Pulmonary artery endothelial cell (primary cell): Measurements from ENCODE around the gene KNTC1. TPM values are rescaled to one million over a fixed set of nuclear protein-coding genes. Genes with fewer than 3 reads are reported as not detected.
"Not testable (repeated sequence)": the region's sequence is repeated elsewhere in the genome, so short reads cannot be mapped to it uniquely, and the experiment has no call there.

Source experiments
- DNase-seq: peaks from one replicate; pipeline ENCODE4 v3.0.0-alpha.2; 2011; ENCODE audit warnings: low read depth, low spot score
- total RNA-seq: library from RNA; depleted of rRNA; stranded (reverse); fragments of >200 nt; gene quantifications from 2 replicates; pipeline ENCODE4 v1.2.3, GENCODE V29; 2014

The KNTC1 gene, protein sequence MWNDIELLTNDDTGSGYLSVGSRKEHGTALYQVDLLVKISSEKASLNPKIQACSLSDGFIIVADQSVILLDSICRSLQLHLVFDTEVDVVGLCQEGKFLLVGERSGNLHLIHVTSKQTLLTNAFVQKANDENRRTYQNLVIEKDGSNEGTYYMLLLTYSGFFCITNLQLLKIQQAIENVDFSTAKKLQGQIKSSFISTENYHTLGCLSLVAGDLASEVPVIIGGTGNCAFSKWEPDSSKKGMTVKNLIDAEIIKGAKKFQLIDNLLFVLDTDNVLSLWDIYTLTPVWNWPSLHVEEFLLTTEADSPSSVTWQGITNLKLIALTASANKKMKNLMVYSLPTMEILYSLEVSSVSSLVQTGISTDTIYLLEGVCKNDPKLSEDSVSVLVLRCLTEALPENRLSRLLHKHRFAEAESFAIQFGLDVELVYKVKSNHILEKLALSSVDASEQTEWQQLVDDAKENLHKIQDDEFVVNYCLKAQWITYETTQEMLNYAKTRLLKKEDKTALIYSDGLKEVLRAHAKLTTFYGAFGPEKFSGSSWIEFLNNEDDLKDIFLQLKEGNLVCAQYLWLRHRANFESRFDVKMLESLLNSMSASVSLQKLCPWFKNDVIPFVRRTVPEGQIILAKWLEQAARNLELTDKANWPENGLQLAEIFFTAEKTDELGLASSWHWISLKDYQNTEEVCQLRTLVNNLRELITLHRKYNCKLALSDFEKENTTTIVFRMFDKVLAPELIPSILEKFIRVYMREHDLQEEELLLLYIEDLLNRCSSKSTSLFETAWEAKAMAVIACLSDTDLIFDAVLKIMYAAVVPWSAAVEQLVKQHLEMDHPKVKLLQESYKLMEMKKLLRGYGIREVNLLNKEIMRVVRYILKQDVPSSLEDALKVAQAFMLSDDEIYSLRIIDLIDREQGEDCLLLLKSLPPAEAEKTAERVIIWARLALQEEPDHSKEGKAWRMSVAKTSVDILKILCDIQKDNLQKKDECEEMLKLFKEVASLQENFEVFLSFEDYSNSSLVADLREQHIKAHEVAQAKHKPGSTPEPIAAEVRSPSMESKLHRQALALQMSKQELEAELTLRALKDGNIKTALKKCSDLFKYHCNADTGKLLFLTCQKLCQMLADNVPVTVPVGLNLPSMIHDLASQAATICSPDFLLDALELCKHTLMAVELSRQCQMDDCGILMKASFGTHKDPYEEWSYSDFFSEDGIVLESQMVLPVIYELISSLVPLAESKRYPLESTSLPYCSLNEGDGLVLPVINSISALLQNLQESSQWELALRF (N-terminal part only)
- total RNA-seq, result 25.7 and 42.4 TPM in 2 replicates

DNA sequence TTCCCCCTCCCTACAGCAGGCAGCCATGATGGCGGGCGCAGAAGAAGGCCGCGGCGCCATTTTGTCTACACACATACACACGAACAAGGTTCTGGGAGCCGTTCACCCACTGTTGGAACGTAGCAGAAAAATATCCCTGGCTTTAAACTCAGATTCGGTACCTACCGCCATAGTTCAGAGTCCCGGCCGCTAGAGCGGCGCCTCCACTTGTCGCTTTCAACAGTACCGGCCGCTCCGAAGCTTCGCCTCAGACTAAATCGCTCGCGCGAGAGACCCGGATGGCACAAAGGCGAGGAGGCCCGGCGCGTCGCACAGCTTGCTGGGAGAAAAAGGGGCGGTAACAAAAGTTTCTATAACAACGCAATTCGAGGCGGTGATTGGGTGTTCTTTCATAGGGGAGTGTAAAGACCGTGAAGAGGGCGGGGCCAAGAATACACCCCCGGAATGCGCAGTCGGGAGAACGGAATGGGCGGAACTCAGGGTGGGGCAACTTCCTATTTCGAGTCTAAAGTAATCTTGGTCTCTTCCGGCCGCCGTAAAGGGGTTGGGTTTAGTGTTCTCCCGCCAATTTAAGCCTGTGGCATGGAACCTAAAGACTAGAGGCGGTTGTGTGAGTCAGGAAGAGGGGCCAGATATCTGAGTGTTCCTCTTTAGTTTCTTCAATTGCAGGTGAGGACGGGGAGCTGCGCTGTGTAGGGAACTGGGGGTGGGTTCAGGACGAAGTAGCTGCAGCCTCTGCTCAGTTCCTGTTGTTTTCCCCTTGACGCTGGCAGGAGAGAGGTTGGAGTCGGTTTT is at the start of gene KNTC1, which contains the start of gene RSRC2:
TSS of gene KNTC1 (plus strand) at position 567 of the 795 bp plus-strand sequence. CDS start 2,815 bp downstream, outside the sequence.
TSS of gene RSRC2 (minus strand) at position 254 of the 795 bp plus-strand sequence. CDS start at position 171, 83 bp downstream.
- peak; percentile 98 for DNase-seq

DNA sequence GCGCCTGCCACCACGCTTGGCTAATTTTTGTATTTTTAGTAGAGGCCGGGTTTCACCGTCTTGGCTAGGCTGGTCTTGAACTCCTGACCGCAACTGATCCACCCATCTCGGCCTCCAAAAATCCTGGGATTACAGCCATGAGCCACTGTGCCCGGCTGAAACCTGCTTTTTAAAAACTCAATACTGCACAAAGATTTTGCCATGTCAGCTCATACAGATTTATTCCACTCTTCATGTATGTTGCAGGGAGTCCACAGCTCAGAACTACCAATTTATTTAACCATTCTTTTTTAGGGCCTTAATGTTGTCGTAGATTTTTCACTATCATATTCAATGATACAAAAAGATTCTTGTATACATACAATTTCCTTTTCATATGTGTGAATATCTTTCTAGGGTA is 46.3 kb upstream of the KNTC1 start:
- no peak for DNase-seq

DNA sequence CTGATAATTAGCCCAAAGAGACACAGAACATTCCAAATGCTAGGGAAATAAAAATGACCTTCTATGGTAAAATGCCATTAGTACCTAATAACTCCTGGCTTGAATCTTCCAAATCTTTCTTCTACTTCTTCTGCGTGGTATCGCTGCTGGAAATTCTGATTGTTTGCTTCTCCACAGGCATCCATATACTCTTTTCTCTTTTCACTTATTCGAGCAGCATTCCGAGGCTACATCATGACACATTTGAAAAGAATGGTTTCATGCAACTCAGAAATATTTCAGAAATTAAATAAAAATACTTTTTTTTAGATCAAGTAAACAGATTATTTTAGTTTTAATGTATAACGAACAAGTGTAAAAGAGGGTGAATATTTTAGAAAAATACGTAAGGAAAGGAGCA is 45.2 kb upstream of the KNTC1 start:
- DNase-seq, result no peak

DNA sequence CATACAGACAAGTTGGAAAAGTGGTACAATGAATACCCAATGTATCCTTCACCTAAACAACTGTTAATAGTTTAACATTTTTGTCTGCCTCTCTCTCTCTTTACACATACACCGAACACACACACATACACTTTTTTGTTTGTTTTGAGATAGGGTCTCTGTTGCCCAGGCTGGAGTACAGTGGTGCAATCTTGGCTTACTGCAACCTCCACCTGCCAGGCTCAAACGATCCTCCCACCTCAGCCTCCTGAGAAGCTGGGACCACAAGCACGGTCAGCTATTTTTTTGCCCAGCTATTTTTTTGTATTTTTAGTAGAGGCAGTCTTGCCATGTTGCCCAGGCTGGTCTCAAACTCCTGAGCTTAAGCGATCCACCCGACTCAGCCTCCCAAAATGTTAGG is 43.1 kb upstream of the KNTC1 start:
- no peak for DNase-seq

DNA sequence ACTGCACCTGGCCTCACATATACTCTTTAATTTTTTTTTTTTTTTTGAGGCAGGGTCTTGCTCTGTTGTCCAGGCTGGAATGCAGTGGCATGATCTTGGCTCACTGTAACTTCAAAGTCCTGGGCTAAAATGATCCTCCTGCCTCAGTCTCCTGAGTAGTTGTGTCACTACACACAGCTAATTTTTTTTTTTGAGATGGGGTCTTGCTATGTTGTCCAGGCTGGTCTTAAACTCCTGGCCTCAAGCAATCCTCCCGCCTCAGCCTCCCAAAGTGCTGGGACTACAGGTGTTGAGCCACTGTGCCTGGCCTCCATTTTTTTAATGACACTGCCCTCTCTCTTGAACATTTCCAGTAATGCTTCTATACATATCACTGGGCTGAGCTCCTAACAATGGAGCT is 42.7 kb upstream of the KNTC1 start:
- DNase-seq, result not testable (repeated sequence)

DNA sequence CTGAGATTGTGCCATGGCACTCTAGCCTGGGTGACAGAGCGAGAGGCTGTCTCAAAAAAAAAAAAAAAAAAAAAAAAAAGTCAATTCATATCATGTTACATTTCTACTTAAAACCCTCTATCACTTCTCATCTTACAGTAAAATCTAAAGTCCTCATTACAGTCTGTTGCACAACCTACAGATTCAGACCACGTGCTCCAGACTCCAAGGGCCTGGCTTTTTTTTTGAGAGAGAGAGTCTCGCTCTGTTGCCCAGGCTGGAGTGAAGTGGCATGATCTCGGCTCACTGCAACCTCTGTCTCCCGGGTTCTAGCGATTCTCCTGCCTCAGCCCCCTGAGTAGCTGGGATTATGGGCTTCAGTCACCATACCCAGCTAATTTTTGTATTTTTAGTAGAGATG is 40.7 kb upstream of the KNTC1 start:
- not testable (repeated sequence) for DNase-seq

DNA sequence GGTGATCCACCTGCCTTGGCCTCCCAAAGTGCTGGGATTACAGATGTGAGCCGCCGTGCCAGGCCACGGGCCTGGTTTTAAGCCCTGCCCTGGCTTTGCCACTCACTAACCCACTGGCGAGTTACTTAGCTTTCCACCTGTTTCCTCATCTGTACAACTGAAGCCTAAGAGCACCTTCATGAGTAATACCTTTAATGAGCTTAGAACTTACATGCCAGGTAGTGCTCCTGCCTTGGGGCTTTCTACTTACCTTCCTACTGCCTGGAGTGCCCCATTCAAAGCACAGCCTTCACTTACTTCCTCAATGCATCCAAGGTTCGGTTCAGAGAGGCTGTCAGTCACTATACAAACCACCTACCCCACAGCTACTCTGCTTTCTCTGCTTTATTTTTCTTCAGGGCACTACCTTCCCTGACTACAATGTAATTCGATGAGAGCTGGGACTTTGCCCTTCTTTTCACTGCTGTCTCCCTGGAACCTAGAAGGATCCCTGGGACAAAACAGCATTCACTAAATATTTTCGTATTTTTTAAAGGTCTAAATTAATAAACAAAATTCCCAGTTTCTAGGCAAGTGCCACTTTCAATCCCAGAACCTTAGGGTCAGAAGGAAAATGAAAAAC is 40.1 kb upstream of the KNTC1 start:
- no peak for DNase-seq

DNA sequence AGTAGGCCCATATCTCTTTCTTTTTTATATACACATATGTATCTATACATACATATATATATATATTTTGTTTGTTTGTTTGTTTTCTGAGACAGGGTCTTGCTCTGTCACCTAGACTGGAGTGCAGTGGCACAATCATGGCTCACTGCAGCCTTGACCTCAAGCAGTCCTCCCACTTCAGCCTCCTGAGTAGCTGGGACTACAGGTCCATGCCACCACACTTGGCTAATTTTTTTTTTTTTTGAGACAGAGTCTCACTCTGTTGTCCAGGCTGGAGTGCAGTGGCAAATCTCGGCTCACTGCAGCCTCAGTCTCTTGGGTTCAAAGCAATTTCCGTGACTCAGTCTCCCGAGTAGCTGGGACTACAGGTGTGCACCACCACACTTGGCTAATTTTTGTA is 39.2 kb upstream of the KNTC1 start:
- DNase-seq, result not testable (repeated sequence)

DNA sequence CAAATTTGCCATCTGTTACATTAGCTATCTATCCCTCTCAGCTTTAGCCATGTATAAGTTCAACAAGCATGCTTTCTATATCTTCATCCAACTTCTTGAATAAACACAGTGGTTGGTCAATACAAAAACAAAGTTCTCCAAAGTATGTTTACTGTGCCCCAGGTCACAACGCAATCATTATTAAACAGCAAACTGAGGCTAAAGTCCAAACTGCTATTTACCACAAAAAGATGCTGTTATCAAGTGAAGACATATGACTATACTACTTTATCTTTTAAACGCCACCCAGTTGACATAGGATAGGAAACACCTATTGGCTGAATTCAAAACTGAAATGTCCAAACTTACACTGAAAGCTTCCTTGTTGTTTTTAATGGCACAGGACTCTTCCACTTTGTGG is 38.0 kb upstream of the KNTC1 start:
- no peak for DNase-seq

DNA sequence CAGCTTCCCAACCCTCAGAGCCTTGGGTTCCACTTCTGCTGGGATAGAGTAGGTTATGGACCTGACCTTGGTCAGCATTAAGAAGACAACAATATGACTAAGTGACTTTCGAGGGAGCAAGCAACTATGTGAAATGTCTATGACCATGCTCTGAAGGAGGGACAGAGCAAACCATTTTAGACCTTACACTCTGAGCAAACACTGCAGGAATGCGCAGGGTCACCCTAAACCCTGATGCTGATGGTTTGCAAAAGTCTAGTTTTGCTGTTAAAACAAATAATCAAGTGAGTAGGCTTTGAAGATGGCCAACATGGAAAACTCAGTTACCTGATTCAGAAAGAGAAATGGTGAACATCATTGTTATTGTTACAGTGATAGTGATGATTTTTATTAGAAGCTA is 35.1 kb upstream of the KNTC1 start:
- DNase-seq, result no peak

DNA sequence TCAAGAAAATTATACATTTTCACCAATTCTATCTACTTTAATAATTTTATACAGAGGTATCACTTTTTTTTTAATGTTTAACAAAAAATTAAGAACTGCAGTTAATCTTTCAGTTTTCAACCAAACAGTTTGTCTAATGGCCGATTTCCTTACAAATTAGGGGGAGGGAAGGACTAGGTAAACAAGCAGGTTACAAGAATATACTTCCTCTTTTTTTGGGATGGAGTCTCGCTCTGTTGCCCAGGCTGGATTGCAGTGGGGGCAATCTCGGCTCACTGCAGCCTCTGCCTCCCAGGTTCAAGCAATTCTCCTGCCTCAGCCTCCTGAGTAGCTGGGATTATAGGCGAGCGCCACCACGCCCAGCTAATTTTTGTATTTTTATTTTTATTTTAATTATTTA is 33.8 kb upstream of the KNTC1 start:
- not testable (repeated sequence) for DNase-seq

DNA sequence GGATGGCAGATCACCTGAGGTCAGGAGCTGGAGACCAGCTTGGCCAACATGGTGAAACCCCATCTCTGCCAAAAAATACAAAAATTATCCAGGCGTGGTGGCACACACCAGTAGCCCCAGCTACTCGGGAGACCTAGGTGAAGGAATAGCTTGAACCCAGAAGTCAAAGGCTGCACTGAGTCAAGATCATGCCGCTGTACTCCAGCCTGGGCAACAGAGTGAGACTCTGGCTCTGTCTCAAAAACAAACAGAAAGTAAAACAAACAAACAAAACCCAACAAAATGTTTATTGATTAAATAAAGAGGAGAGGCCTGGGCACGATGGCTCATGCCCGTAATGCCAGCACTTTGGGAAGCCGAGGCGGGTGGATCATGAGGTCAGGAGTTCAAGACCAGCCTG is 31.8 kb upstream of the KNTC1 start:
- DNase-seq, result no peak

DNA sequence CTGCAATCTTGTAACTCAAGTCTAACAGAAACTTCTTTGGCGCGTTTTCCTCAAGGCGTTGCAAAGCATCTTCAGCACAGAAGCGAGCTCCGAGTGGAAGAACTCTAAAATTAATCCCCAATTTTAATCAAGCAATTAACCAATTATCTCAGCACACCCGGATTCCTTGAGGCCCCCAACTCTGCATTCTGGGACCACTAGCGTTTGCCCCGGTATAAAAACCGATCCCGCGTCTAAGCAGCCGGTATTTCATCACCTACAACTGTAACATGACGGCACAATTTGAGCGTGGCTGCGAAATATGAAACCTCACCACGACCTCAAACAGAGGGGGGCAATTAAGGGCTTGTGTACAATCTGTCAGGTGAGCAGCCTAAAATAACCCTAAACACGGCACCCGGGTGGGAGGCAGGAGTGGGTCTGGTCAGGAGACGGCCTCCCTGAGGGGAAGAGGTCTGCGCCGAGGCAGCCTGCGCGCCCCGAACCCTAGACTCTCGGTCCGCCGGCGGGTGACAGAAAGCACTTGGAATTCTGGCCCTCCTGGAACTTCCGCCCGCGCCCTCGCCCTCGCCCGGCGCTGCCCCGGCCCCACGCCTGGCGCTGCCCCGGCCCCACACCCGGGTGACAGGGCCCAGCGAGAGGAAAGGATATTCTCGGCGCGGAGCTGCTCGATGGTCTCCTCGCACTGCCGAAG is 26.9 kb upstream of the KNTC1 start:
- DNase-seq, result no peak

DNA sequence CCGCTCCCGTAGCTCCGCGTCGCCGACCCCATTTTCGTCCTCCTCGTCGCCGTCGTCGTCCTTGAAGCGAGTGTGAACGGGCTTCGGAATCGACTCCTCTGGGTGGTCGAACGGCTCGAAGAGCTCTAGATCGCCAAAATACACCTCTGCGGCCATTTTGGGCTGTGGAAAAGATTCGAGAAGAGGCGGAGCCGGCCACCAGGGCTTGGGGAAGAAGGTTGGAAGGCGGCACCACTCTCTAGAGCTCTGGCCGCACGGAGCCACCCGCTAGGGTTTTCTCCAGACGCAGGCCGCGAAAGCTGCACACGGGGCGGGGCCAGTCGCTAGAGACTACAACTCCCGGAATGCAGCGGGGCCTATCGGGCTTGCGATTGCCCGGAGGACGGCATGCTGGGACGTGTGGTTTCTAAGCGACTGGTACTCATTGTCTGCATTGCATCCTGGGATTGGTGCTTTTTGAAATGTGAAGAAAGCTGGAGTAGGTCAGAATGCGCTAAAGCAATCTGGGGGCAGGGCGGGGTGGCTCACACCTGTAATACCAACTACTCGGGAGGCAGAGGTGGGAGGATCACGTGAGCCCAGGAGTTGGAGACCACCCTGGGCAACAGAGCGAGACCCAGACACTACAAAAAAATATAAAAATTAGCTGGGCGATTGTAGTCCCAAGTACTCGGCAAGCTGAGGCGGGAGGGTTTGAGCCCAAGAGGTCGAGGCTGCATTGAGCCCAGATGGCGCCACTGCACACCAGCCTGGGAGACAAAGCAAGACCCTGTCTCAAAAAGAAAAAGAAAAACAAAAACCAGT is 26.2 kb upstream of the KNTC1 start, which contains the start of gene ZCCHC8:
TSS of gene ZCCHC8 (minus strand) at position 248 of the 804 bp plus-strand sequence. CDS start at position 156, 92 bp downstream.
- peak; percentile 90 for DNase-seq

DNA sequence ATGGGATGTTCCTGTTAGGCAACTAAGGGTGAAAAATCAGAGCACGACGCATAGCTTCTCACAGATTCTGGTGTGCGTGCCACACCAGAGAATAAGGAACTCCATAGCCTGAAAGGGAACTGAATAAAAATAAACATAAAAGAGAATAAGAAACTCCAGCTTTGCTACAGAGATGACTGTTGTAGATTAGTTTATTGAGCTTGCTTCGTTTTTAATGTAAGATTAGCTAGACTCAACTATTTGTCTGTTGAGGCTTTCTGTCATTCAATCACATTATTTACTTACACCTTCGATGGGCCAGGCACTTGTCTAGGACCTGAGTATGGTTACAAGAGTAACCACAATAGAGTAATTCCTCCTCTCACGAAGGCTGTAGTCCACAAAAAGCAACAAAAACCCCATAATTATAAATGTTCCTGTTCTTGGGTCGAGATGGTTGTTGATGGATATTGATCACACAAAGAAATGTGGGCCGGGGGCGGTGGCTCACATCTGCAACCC is 25.5 kb upstream of the KNTC1 start:
- no peak for DNase-seq

DNA sequence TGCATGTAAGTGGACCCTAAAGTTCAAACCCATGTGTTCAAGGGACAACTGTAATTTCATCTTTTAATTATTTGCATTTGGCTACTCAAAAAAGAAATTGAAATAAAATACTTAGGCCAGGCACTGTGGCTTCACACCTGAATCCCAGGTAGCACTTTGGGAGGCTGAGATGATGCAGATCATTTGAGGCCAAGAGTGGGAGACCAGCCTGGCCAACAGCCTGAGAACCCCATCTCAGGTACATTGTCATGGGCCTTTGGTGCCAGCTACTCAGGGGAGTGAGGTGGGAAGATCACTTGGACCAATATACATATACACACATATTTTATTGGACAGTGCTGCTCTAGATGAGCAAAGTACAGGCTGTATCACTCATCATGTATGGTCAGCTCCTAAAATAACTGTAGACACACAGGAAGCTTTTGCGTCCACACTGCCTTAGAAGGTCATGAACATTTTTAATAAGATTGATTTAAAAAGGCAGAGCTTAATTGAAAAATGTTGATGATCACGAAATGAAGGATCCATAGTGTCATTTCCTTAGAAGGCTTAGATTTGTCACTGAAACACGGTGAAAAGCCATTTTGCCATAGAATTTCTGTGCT is 23.8 kb upstream of the KNTC1 start:
- DNase-seq, result no peak

DNA sequence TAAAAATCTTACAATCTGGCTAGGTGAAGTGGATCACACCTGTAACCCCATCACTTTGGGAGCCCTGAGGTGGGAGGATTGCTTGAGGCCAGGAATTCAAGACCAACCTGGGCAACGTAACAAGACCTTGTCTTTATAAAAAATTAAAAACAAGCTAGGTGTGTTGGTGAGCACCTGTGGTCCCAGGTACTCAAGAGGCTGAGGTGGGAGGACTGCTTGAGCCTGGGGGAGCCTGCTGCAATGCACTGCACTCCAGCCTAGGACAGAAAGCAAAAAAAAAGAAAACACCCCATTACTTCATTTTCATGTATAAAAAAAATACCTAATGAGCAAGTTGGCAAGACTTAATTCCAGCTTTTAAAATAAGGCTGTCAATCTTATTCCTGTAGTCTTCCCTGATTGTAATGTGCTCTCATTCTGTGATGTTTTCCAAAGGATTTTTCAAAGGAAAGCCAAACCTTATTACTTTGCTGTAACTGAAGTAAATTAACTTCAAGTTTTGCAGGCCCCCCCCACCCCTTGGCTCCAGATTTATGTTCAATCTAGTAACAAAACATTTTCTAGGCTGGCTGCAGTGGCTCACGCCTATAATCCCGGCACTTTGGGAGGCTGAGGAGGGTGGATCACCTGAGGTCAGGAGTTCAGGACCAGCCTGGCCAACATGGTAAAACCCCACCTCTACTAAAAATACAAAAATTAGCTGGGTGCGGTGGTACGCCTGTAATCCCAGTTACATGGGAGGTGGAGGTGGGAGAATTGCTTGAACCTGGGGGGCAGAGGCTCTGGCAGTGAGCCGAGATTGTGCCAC is 23.1 kb upstream of the KNTC1 start:
- DNase-seq, result no peak
